Sigmoid colon (tissue), 4 donors: ENCODE results near the gene TRIM62.

Experiments used
- EP300 ChIP-seq, 4 donors: sonication (generic); formaldehyde crosslinking; IDR thresholded peaks; one replicate each; pipeline ENCODE4 v1.6.1; 2017; ENCODE audit warnings: antibody characterized with exemption in 4 of 4
- POLR2A ChIP-seq, 2 donors: fragments of 450-650 bp; IDR thresholded peaks; one replicate each; pipeline ENCODE4 v1.6.1; 2016; ENCODE audit warnings: antibody characterized with exemption in 2 of 2, mild to moderate bottlenecking in 2 of 2, moderate library complexity in 2 of 2
- POLR2AphosphoS5 ChIP-seq, 4 donors: sonication (generic); formaldehyde crosslinking; IDR thresholded peaks; one replicate each; pipeline ENCODE4 v1.6.1; 2017; ENCODE audit warnings: antibody characterized with exemption in 4 of 4
- TF ChIP-seq, protein P1 (sequence below), 4 experiments: fragments of 450-650 bp in 3 of 4; fragments of 200-600 bp in 1 of 4; IDR thresholded peaks; one replicate each; pipeline ENCODE4 v1.5.1; 2016 to 2019; ENCODE audit warnings: antibody characterized with exemption in 4 of 4, mild to moderate bottlenecking in 3 of 4, moderate library complexity in 2 of 4

DNA sequence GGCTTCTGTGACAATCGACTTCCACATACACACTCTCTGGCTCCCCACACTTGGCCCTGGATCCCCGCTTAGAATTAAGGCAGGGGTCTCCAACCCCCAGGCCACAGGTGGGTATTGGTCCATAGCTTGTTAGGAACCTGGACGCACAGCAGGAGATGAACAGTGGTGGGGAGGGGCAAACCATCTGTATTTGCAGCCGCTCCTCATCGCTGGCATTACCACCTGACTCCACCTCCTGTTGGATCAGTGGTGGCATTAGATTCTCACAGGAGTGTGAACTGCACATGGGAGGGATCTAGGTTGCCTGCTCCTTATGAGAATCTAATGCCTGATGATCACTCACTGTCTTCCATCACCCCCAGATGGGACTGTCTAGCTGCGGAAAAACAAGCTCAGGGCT lies 16.0 kb downstream of the TRIM62 start:
- no peak for TF ChIP-seq POLR2A (IDR thresholded peaks at IDR 0.05)
- TF ChIP-seq, protein P1, sequence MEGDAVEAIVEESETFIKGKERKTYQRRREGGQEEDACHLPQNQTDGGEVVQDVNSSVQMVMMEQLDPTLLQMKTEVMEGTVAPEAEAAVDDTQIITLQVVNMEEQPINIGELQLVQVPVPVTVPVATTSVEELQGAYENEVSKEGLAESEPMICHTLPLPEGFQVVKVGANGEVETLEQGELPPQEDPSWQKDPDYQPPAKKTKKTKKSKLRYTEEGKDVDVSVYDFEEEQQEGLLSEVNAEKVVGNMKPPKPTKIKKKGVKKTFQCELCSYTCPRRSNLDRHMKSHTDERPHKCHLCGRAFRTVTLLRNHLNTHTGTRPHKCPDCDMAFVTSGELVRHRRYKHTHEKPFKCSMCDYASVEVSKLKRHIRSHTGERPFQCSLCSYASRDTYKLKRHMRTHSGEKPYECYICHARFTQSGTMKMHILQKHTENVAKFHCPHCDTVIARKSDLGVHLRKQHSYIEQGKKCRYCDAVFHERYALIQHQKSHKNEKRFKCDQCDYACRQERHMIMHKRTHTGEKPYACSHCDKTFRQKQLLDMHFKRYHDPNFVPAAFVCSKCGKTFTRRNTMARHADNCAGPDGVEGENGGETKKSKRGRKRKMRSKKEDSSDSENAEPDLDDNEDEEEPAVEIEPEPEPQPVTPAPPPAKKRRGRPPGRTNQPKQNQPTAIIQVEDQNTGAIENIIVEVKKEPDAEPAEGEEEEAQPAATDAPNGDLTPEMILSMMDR (IDR thresholded peaks at IDR 0.05): no peak
- TF ChIP-seq POLR2AphosphoS5 (IDR thresholded peaks at IDR 0.05): no peak
- no peak for TF ChIP-seq EP300 (IDR thresholded peaks at IDR 0.05)
